ENCODE data around the gene SKIC8. TPM values are rescaled to one million over a fixed set of nuclear protein-coding genes. Genes with fewer than 3 reads are reported as not detected.

SKIC8 gene
- total RNA-seq, 1 donor from 2014 or later = 54.3 TPM

- no peak for DNase-seq (ENCODE audit: extremely low spot score in 2 of 2)
- Histone ChIP-seq H3K4me1 (no peaks in the 10 kb centered on the region), H3K27ac (no peak overlapping the region), H3K36me3 (no peaks in the 10 kb centered on the region), H3K27me3 (no peaks in the 10 kb centered on the region), H3K4me3 (no peak overlapping the region), H3K9me3 (no peaks in the 10 kb centered on the region)
- intact Hi-C loops (cut with DNase I) = no loop called here
- TF ChIP-seq POLR2A (IDR thresholded peaks at IDR 0.05) (no peak), POLR2AphosphoS5 (IDR thresholded peaks at IDR 0.05; ENCODE audit: insufficient read depth in 1 of 2, low read depth in 1 of 2) (no peak)
- TF ChIP-seq, protein P1, sequence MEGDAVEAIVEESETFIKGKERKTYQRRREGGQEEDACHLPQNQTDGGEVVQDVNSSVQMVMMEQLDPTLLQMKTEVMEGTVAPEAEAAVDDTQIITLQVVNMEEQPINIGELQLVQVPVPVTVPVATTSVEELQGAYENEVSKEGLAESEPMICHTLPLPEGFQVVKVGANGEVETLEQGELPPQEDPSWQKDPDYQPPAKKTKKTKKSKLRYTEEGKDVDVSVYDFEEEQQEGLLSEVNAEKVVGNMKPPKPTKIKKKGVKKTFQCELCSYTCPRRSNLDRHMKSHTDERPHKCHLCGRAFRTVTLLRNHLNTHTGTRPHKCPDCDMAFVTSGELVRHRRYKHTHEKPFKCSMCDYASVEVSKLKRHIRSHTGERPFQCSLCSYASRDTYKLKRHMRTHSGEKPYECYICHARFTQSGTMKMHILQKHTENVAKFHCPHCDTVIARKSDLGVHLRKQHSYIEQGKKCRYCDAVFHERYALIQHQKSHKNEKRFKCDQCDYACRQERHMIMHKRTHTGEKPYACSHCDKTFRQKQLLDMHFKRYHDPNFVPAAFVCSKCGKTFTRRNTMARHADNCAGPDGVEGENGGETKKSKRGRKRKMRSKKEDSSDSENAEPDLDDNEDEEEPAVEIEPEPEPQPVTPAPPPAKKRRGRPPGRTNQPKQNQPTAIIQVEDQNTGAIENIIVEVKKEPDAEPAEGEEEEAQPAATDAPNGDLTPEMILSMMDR (IDR thresholded peaks at IDR 0.05) = no peak
Observed at GRCh38 chr15:78324144-78324543, 24.7 kb upstream of the SKIC8 start.

DNA sequence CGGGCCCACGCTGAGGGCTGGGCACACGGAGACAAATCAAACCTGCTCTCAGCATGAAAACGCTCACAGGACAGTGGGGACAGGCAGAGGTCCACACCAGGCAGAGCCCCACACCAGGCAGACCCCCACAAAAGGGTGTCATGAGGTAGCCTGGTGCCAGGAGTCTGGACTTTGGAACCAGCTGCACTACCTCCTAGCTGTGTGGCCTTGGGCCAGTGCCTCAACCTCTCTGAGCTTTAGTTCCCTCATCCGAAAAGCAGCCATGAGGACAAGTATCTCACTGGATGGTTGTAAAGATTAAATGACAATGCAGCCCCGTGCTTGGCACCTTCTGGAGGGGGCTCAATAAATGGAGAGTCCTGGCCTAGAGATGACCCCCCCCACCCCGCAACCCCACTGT lies 24.3 kb upstream of the SKIC8 start:
- no peaks in the 10 kb centered on the region for H3K9me3 ChIP-seq
- H3K27ac ChIP-seq = no peak overlapping the region
- H3K36me3 ChIP-seq = no peaks in the 10 kb centered on the region
- H3K4me1 ChIP-seq = no peaks in the 10 kb centered on the region
- TF ChIP-seq POLR2AphosphoS5 (IDR thresholded peaks at IDR 0.05; ENCODE audit: insufficient read depth in 1 of 2, low read depth in 1 of 2) (no peak), POLR2A (IDR thresholded peaks at IDR 0.05) (no peak)
- TF ChIP-seq, protein P1 (IDR thresholded peaks at IDR 0.05) = no peak
- H3K27me3 ChIP-seq = no peaks in the 10 kb centered on the region
- no peak overlapping the region for H3K4me3 ChIP-seq
- no peak for DNase-seq (ENCODE audit: extremely low spot score in 2 of 2)
- intact Hi-C loops (cut with DNase I) = no loop called here

DNA sequence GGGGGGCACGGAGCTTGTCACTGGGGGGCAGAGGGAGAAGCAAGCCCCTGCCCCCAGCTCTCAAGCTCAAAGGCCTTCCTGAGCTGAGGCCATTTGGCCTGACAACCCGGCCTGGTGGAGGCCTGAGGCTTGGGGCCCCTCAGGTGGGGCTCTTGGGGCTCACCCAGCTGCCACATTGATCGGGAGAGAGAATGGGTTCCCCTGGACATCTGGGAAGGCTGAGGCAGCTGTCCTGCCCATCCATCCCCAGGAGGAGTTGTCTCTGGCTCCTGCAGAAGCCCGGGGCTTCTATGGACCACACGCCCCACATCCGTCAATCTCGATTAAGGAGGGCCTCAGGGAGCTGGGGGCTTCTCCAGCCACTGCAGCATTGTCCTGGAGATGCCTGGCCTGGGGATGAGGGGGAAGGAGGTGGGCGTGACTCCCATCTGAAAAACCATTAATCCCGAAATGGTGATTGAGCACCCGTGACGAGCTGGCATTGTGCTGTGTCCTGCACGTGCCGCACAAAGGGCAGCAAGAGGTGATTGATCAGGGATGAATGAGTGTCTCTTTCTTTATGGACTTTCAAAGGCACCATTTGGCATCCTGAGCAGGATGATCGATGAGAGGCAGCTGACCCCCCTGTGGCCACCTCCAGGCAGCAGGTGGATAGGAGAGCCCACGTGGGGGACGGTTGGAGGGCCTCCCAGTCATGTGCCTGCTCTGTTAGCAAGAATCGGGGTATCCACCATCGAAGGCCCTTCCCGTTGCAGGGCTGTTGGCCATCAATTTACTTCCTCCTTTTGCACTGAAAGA lies 23.5 kb upstream of the SKIC8 start:
- intact Hi-C loops (cut with DNase I) = no loop called here
- no peak for DNase-seq (ENCODE audit: extremely low spot score in 2 of 2)
- H3K27ac ChIP-seq = no peak overlapping the region
- TF ChIP-seq POLR2A (IDR thresholded peaks at IDR 0.05) (no peak), POLR2AphosphoS5 (IDR thresholded peaks at IDR 0.05; ENCODE audit: insufficient read depth in 1 of 2, low read depth in 1 of 2) (no peak)
- TF ChIP-seq, protein P1 (IDR thresholded peaks at IDR 0.05) = no peak
- H3K4me3 ChIP-seq = no peak overlapping the region
- H3K4me1 ChIP-seq = no peaks in the 10 kb centered on the region
- H3K27me3 ChIP-seq = no peaks in the 10 kb centered on the region
- no peaks in the 10 kb centered on the region for H3K9me3 ChIP-seq
- H3K36me3 ChIP-seq = no peaks in the 10 kb centered on the region

DNA sequence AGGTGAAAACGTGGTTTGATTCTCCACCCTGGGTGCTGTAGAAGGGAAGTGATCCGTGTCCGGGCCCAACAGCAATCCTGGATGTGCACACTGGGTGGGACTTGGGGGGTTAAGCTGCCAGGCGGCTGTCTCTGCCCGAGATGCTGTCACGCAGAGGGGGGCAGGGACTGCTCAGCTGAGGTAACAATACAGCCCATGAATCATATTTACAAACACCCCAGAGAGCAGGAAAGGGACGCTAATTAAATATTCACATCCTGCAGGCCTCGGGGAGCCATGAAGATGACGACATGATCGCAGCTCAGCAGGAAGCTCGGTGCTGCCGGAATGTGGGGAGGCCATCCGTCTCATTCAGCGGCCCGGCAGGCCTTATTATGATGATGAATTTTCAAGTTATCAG lies 22.8 kb upstream of the SKIC8 start:
- no peak for DNase-seq (ENCODE audit: extremely low spot score in 2 of 2)
- Histone ChIP-seq H3K9me3 (no peaks in the 10 kb centered on the region), H3K27me3 (no peaks in the 10 kb centered on the region), H3K36me3 (no peaks in the 10 kb centered on the region), H3K4me1 (no peaks in the 10 kb centered on the region), H3K27ac (no peak overlapping the region), H3K4me3 (no peak overlapping the region)
- TF ChIP-seq, protein P1 (IDR thresholded peaks at IDR 0.05) = no peak
- TF ChIP-seq POLR2A (IDR thresholded peaks at IDR 0.05) (no peak), POLR2AphosphoS5 (IDR thresholded peaks at IDR 0.05; ENCODE audit: insufficient read depth in 1 of 2, low read depth in 1 of 2) (no peak)
- intact Hi-C loops (cut with DNase I) = no loop called here

DNA sequence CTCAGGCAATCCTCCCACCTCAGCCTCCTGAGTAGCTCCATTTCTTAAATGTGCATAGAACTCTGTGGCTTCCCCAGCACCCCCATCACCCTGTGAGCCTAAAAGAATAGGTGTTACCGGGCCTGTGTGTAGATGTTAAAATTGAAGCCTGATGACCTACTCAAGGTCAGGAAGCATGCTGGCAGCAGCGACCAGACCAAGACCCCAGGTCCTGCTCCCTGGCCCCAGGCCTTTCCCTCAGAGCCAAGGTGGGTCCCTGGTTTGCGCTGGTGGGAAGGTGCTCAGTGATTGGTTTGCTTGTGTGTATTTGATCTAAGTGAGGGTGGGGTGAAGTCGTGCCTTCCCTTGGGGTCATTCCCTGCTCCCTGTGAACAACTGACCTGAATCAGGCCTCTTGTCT lies 22.4 kb upstream of the SKIC8 start:
- intact Hi-C loops (cut with DNase I) = no loop called here
- H3K4me1 ChIP-seq = no peaks in the 10 kb centered on the region
- no peaks in the 10 kb centered on the region for H3K36me3 ChIP-seq
- DNase-seq (ENCODE audit: extremely low spot score in 2 of 2) = no peak
- no peaks in the 10 kb centered on the region for H3K9me3 ChIP-seq
- no peaks in the 10 kb centered on the region for H3K27me3 ChIP-seq
- no peak overlapping the region for H3K4me3 ChIP-seq
- TF ChIP-seq POLR2A (IDR thresholded peaks at IDR 0.05) (no peak), POLR2AphosphoS5 (IDR thresholded peaks at IDR 0.05; ENCODE audit: insufficient read depth in 1 of 2, low read depth in 1 of 2) (no peak)
- TF ChIP-seq, protein P1 (IDR thresholded peaks at IDR 0.05) = no peak
- H3K27ac ChIP-seq = no peak overlapping the region
